Mesodermal cell (in vitro differentiated cells): ENCODE results near the gene POLR2F.
"Not testable (repeated sequence)": the region's sequence is repeated elsewhere in the genome, so short reads cannot be mapped to it uniquely, and the experiment has no call there.

Source experiments
- H3K27ac ChIP-seq: 2 replicates; pipeline ENCODE4 v1.7.0; 2013; ENCODE audit warnings: mild to moderate bottlenecking, low read depth, low read length, moderate library complexity; ENCODE audit not compliant: severe bottlenecking
- H3K36me3 ChIP-seq: 2 replicates; pipeline ENCODE4 v1.7.1; 2013; ENCODE audit warnings: mild to moderate bottlenecking, low read length, moderate library complexity; ENCODE audit not compliant: control insufficient read depth, insufficient read depth
- H3K4me1 ChIP-seq: one replicate; pipeline ENCODE4 v1.7.1; 2013; ENCODE audit warnings: mild to moderate bottlenecking, low read length; ENCODE audit not compliant: insufficient read depth, control insufficient read depth, poor library complexity, severe bottlenecking
- H3K4me3 ChIP-seq: 2 replicates; pipeline ENCODE4 v1.7.0; 2013; ENCODE audit warnings: low read length, control low read depth, mild to moderate bottlenecking; ENCODE audit not compliant: insufficient read depth, poor library complexity, severe bottlenecking; ENCODE audit errors: extremely low read depth
- H3K9me3 ChIP-seq: 2 replicates; pipeline ENCODE4 v1.7.1; 2013; ENCODE audit warnings: mild to moderate bottlenecking, low read length, moderate library complexity; ENCODE audit not compliant: control insufficient read depth
- WGBS, 2 experiments: methylation state at CpG; one replicate each; pipeline ENCODE4 v1.1.5; 2013; ENCODE audit warnings: missing lambda C conversion rate in 2 of 2; ENCODE audit not compliant: insufficient coverage in 2 of 2; 5-methylcytosine and 5-hydroxymethylcytosine counted together

The POLR2F gene

GRCh38 chr22:37971475-37972434, 18.3 kb downstream of the POLR2F start:
- Histone ChIP-seq H3K4me3 (no peak overlapping the region), H3K27ac (no peak overlapping the region)
- 44 to 92% methylated on average over 2 to 4 of the region's 7 CpGs for WGBS, 2 experiments

GRCh38 chr22:37972527-37972926, 19.0 kb downstream of the POLR2F start:
- H3K4me3 ChIP-seq = no peak overlapping the region
- WGBS, 2 experiments = 88 to 90% methylated on average over 1 to 3 of the region's 3 CpGs
- peaks cover 24% of the 10 kb centered on the region for H3K36me3 ChIP-seq
- no peak overlapping the region for H3K27ac ChIP-seq
- H3K9me3 ChIP-seq = no peaks in the 10 kb centered on the region
- H3K4me1 ChIP-seq = peaks cover 5% of the 10 kb centered on the region

More at GRCh38 chr22:37971475-37972434, 18.3 kb downstream of the POLR2F start:
- Histone ChIP-seq H3K36me3 (peaks cover 32% of the 10 kb centered on the region), H3K4me1 (peaks cover 11% of the 10 kb centered on the region), H3K9me3 (no peaks in the 10 kb centered on the region)

- no peaks in the 10 kb centered on the region for H3K9me3 ChIP-seq
- H3K27ac ChIP-seq = no peak overlapping the region
- H3K4me1 ChIP-seq = no peaks in the 10 kb centered on the region
- 89 to 95% methylated on average over 18 to 28 of the region's 33 CpGs for WGBS, 2 experiments
- H3K36me3 ChIP-seq = peaks cover 14% of the 10 kb centered on the region
- H3K4me3 ChIP-seq = no peak overlapping the region
These were observed 20.0 kb downstream of the POLR2F start for GRCh38 chr22:37973271-37974170.

GRCh38 chr22:37975153-37975552, 21.7 kb downstream of the POLR2F start:
- WGBS, 2 experiments = 83 to 95% methylated on average over 2 of the region's 2 CpGs
- H3K4me3 ChIP-seq = no peak overlapping the region
- H3K9me3 ChIP-seq = no peaks in the 10 kb centered on the region

GRCh38 chr22:37976022-37976421, 22.5 kb downstream of the POLR2F start:
- not testable (repeated sequence) for H3K36me3 ChIP-seq, H3K4me1 ChIP-seq, H3K4me3 ChIP-seq, H3K9me3 ChIP-seq, H3K27ac ChIP-seq
- 91 to 99% methylated on average over 7 of the region's 8 CpGs for WGBS, 2 experiments

More at GRCh38 chr22:37975153-37975552, 21.7 kb downstream of the POLR2F start:
- peaks cover 3% of the 10 kb centered on the region for H3K36me3 ChIP-seq
- H3K4me1 ChIP-seq = peaks cover 5% of the 10 kb centered on the region
- no peak overlapping the region for H3K27ac ChIP-seq

- 90 to 100% methylated on average over 2 to 4 of the region's 4 CpGs for WGBS, 2 experiments
- Histone ChIP-seq H3K36me3 (peaks cover 3% of the 10 kb centered on the region), H3K27ac (no peak overlapping the region), H3K4me3 (no peak overlapping the region), H3K4me1 (peaks cover 5% of the 10 kb centered on the region), H3K9me3 (no peaks in the 10 kb centered on the region)
These were observed 23.0 kb downstream of the POLR2F start for GRCh38 chr22:37976547-37976946.

- Histone ChIP-seq H3K4me3 (no peak overlapping the region), H3K36me3 (peaks cover 3% of the 10 kb centered on the region), H3K4me1 (peaks cover 5% of the 10 kb centered on the region), H3K9me3 (no peaks in the 10 kb centered on the region), H3K27ac (no peak overlapping the region)
- WGBS, 2 experiments = 53 to 61% methylated on average over 6 to 7 of the region's 8 CpGs
These were observed 26.3 kb downstream of the POLR2F start for GRCh38 chr22:37979782-37980181.

GRCh38 chr22:37981282-37982011, 27.9 kb downstream of the POLR2F start:
- Histone ChIP-seq H3K4me3 (no peak overlapping the region), H3K9me3 (no peaks in the 10 kb centered on the region), H3K4me1 (peaks cover 5% of the 10 kb centered on the region), H3K27ac (no peak overlapping the region), H3K36me3 (peaks cover 3% of the 10 kb centered on the region)
- 94 to 96% methylated on average over 5 of the region's 6 CpGs for WGBS, 2 experiments

GRCh38 chr22:37982151-37982785, 28.8 kb downstream of the POLR2F start:
- Histone ChIP-seq H3K36me3 (no peaks in the 10 kb centered on the region), H3K4me3 (no peak overlapping the region), H3K9me3 (no peaks in the 10 kb centered on the region), H3K4me1 (peaks cover 5% of the 10 kb centered on the region), H3K27ac (no peak overlapping the region)
- WGBS, 2 experiments = 85 to 95% methylated on average over 7 to 8 of the region's 8 CpGs
